Pons (tissue), 1 donor: ENCODE measurements around the gene ZNF584.
"Not testable (repeated sequence)": the region's sequence is repeated elsewhere in the genome, so short reads cannot be mapped to it uniquely, and the experiment has no call there.

Source experiments
- DNase-seq: peaks from one replicate; pipeline ENCODE4 v3.0.0-alpha.2; 2016; ENCODE audit warnings: low spot score

The ZNF584 gene

GRCh38 chr19:58408152-58409009 is at the start of gene ZNF584:
ZNF584 (plus strand) TSS chr19:58408649; CDS start chr19:58409148, 499 bp downstream.
- peak; percentile 97 for DNase-seq

- no peak for DNase-seq
Measured at GRCh38 chr19:58361900-58362271, 46.6 kb upstream of the ZNF584 start.

- peak; percentile 94 for DNase-seq
Measured at GRCh38 chr19:58362272-58362994, 46.0 kb upstream of the ZNF584 start, which contains the start of gene ZNF497. ZNF497 (minus strand) TSS chr19:58362751; CDS start chr19:58357635, 5,116 bp downstream.

GRCh38 chr19:58364146-58364545 is 44.3 kb upstream of the ZNF584 start:
- no peak for DNase-seq

- no peak for DNase-seq
Measured at GRCh38 chr19:58366585-58367430, 41.6 kb upstream of the ZNF584 start.

- DNase-seq, result no peak
Measured at GRCh38 chr19:58367698-58368454, 40.6 kb upstream of the ZNF584 start.

- DNase-seq, result no peak
Measured at GRCh38 chr19:58368561-58369360, 39.7 kb upstream of the ZNF584 start.

GRCh38 chr19:58372311-58373133 is 35.9 kb upstream of the ZNF584 start:
- DNase-seq, result no peak

GRCh38 chr19:58374200-58374599 is 34.2 kb upstream of the ZNF584 start:
- no peak for DNase-seq

GRCh38 chr19:58376724-58377123 is 31.7 kb upstream of the ZNF584 start:
- DNase-seq, result not testable (repeated sequence)

GRCh38 chr19:58379246-58379645 is 29.2 kb upstream of the ZNF584 start:
- DNase-seq, result no peak

- no peak for DNase-seq
Measured at GRCh38 chr19:58380037-58380661, 28.3 kb upstream of the ZNF584 start.

- DNase-seq, result peak; percentile 100
Measured at GRCh38 chr19:58380662-58381459, 27.6 kb upstream of the ZNF584 start, which contains the start of gene ZNF837. ZNF837 (minus strand) TSS chr19:58381030; CDS start chr19:58369332, 11,698 bp downstream.

- no peak for DNase-seq
Measured at GRCh38 chr19:58381460-58382212, 26.8 kb upstream of the ZNF584 start.

GRCh38 chr19:58382997-58383603 is 25.3 kb upstream of the ZNF584 start:
- DNase-seq, result no peak

GRCh38 chr19:58385313-58385890 is 23.0 kb upstream of the ZNF584 start:
- DNase-seq, result no peak
